Measurements from ENCODE around the gene COX6B1. TPM values are rescaled to one million over a fixed set of nuclear protein-coding genes. Genes with fewer than 3 reads are reported as not detected.

COX6B1 gene
- total RNA-seq, 1 experiment from 2014 or later = 483 TPM

Other genes with a start within 250 kb of the COX6B1 start
- gene FFAR2, start 200.1 kb upstream of the COX6B1 start, total RNA-seq (2014; rRNA removed; shearing (Covaris generic)) = not detected in 2 replicates
- gene KRTDAP, start 157.9 kb upstream of the COX6B1 start, total RNA-seq (2014; rRNA removed; shearing (Covaris generic)) = not detected in 2 replicates
- gene DMKN, start 134.7 kb upstream of the COX6B1 start, total RNA-seq (2014; rRNA removed; shearing (Covaris generic)) = 4.0 and 4.4 TPM in 2 replicates
- not detected in 2 replicates for gene SBSN, start 120.0 kb upstream of the COX6B1 start, total RNA-seq (2014; rRNA removed; shearing (Covaris generic))
- gene GAPDHS, start 114.9 kb upstream of the COX6B1 start, total RNA-seq (2014; rRNA removed; shearing (Covaris generic)) = not detected in 2 replicates
- 167 and 204 TPM in 2 replicates for gene TMEM147, start 102.7 kb upstream of the COX6B1 start, total RNA-seq (2014; rRNA removed; shearing (Covaris generic))
- gene ATP4A, start 84.7 kb upstream of the COX6B1 start, total RNA-seq (2014; rRNA removed; shearing (Covaris generic)) = not detected in 2 replicates
- not detected in 2 replicates for gene PMIS2, start 62.1 kb upstream of the COX6B1 start, total RNA-seq (2014; rRNA removed; shearing (Covaris generic))
- gene HAUS5, start 35.6 kb upstream of the COX6B1 start, total RNA-seq (2014; rRNA removed; shearing (Covaris generic)) = 17.6 and 18.9 TPM in 2 replicates
- 105 and 110 TPM in 2 replicates for gene RBM42, start 19.3 kb upstream of the COX6B1 start, total RNA-seq (2014; rRNA removed; shearing (Covaris generic))
- gene ETV2, start 6.6 kb upstream of the COX6B1 start, total RNA-seq (2014; rRNA removed; shearing (Covaris generic)) = 0.12 and 1.4 TPM in 2 replicates
- gene UPK1A, start 18.2 kb downstream of the COX6B1 start, total RNA-seq (2014; rRNA removed; shearing (Covaris generic)) = 0.17 TPM in 1 of 2 replicates, not detected in the other
- gene ZBTB32, start 56.2 kb downstream of the COX6B1 start, total RNA-seq (2014; rRNA removed; shearing (Covaris generic)) = not detected in 2 replicates
- 8.0 and 9.6 TPM in 2 replicates for gene KMT2B, start 69.7 kb downstream of the COX6B1 start, total RNA-seq (2014; rRNA removed; shearing (Covaris generic))
- 5.3 and 22.0 TPM in 2 replicates for gene IGFLR1, start 94.1 kb downstream of the COX6B1 start, total RNA-seq (2014; rRNA removed; shearing (Covaris generic))
- 6.9 and 18.0 TPM in 2 replicates for gene U2AF1L4, start 97.1 kb downstream of the COX6B1 start, total RNA-seq (2014; rRNA removed; shearing (Covaris generic))
- gene PSENEN, start 97.3 kb downstream of the COX6B1 start, total RNA-seq (2014; rRNA removed; shearing (Covaris generic)) = 37.1 and 40.9 TPM in 2 replicates
- gene LIN37, start 100.3 kb downstream of the COX6B1 start, total RNA-seq (2014; rRNA removed; shearing (Covaris generic)) = 13.8 and 16.4 TPM in 2 replicates
- 0.07 and 0.72 TPM in 2 replicates for gene HSPB6, start 108.7 kb downstream of the COX6B1 start, total RNA-seq (2014; rRNA removed; shearing (Covaris generic))
- 5.7 and 7.0 TPM in 2 replicates for gene PROSER3, start 109.9 kb downstream of the COX6B1 start, total RNA-seq (2014; rRNA removed; shearing (Covaris generic))
- gene ARHGAP33, start 127.2 kb downstream of the COX6B1 start, total RNA-seq (2014; rRNA removed; shearing (Covaris generic)) = 2.8 and 7.8 TPM in 2 replicates
- gene PRODH2, start 164.5 kb downstream of the COX6B1 start, total RNA-seq (2014; rRNA removed; shearing (Covaris generic)) = not detected in 2 replicates
- not detected in 2 replicates for gene NPHS1, start 204.2 kb downstream of the COX6B1 start, total RNA-seq (2014; rRNA removed; shearing (Covaris generic))
- 0.62 and 0.83 TPM in 2 replicates for gene KIRREL2, start 208.6 kb downstream of the COX6B1 start, total RNA-seq (2014; rRNA removed; shearing (Covaris generic))
- gene APLP1, start 220.3 kb downstream of the COX6B1 start, total RNA-seq (2014; rRNA removed; shearing (Covaris generic)) = 39.8 and 52.5 TPM in 2 replicates

All from A172 (cell line).